SK-N-MC (cell line): ENCODE data around the gene APBA1.

ENCODE experiments used
- EZH2 ChIP-seq: fragments of 200-600 bp; sonication (generic); IDR thresholded peaks from one replicate; pipeline ENCODE4 v1.6.1; 2017; ENCODE audit warnings: antibody characterized with exemption
- POLR2AphosphoS5 ChIP-seq: IDR thresholded peaks from 2 replicates; pipeline ENCODE4 v1.6.1; 2012; ENCODE audit warnings: mild to moderate bottlenecking, low read depth, low read length, borderline replicate concordance

DNA sequence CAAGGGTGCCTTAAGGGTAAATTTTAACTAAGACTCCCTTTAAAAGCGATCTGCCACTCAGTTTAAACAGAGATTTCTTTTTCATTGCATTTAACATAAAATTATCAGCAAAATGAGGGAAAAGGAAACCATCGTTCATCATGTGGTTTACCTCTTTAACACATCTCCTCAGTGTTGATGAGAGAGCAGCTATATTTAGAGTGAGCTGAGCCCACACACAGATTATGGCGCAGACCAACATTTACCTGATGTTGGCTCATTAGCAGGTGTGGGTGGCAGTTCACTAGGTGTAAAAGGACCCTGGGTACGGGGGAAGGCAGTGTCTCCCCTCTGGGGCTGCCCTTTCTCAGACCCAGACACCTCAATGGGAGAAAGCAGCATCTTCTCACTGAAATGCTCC is 197.3 kb downstream of the APBA1 start:
- no peak for TF ChIP-seq EZH2
- TF ChIP-seq POLR2AphosphoS5 = no peak
